ENCODE measurements around the gene ASCL1.

Gene ASCL1

DNA sequence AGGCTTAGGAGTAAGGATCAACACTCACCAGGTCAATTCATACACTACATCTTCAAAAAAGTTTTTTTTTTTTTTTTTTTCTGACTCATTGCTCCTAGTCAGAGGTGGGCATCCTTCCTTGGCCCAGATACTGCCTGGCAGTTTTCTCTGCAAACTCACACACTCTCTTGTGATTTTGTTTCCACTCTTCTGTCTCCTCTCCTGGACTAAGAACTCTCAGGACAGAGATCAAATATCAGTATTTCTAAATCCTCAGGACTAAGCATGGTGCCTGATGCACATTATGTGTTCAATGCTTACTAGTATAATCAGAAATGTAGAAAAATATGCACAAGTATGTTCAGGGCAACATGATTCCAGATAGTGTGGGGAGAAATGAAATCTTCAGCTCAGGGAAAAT, 30.3 kb upstream of the ASCL1 start:
- H3K4me3 ChIP-seq (replicated peaks; ENCODE audit: low read depth, low read length), result no peak overlapping the region
- TF ChIP-seq CTCF (IDR thresholded peaks at IDR 0.05; ENCODE audit: low read depth, low read length, missing control alignments), result no peak
- no peak for DNase-seq (ENCODE audit: extremely low read depth, low read depth)

DNA sequence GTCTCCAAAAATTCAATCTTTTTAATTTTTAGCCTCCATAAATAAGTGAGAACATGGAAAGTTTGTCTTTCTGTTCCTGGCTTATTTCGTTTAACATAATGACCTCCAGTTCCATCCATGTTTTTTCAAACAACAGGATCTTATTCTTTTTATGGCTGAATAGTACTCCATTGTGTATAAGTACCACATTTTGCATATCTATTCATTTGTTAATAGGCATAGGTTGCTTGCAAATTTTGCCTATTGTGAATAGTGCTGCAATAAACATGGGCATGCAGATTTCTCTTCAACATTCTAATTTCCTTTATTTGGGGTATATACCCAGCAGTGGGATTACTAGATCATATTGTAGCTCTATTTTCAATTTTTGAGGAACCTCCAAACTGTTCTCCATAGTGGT, 24.3 kb upstream of the ASCL1 start:
- H3K4me3 ChIP-seq (replicated peaks; ENCODE audit: low read depth, low read length), result no peak overlapping the region
- DNase-seq (ENCODE audit: extremely low read depth, low read depth), result no peak
- no peak for TF ChIP-seq CTCF (IDR thresholded peaks at IDR 0.05; ENCODE audit: low read depth, low read length, missing control alignments)

- no peak for TF ChIP-seq CTCF (IDR thresholded peaks at IDR 0.05; ENCODE audit: low read depth, low read length, missing control alignments)
- DNase-seq (ENCODE audit: extremely low read depth, low read depth), result no peak
- no peak overlapping the region for H3K4me3 ChIP-seq (replicated peaks; ENCODE audit: low read depth, low read length)
Observed at GRCh38 chr12:102939059-102939458, 18.4 kb upstream of the ASCL1 start.

GRCh38 chr12:102939670-102940222, 17.7 kb upstream of the ASCL1 start:
- TF ChIP-seq CTCF (IDR thresholded peaks at IDR 0.05; ENCODE audit: low read depth, low read length, missing control alignments), result no peak
- DNase-seq (ENCODE audit: extremely low read depth, low read depth), result no peak
- H3K4me3 ChIP-seq (replicated peaks; ENCODE audit: low read depth, low read length), result no peak overlapping the region

- no peak for DNase-seq (ENCODE audit: extremely low read depth, low read depth)
- H3K4me3 ChIP-seq (replicated peaks; ENCODE audit: low read depth, low read length), result no peak overlapping the region
- no peak for TF ChIP-seq CTCF (IDR thresholded peaks at IDR 0.05; ENCODE audit: low read depth, low read length, missing control alignments)
Observed at GRCh38 chr12:102946042-102946441, 11.4 kb upstream of the ASCL1 start.

- no peak for DNase-seq (ENCODE audit: extremely low read depth, low read depth)
- H3K4me3 ChIP-seq (replicated peaks; ENCODE audit: low read depth, low read length), result no peak overlapping the region
- TF ChIP-seq CTCF (IDR thresholded peaks at IDR 0.05; ENCODE audit: low read depth, low read length, missing control alignments), result peak; percentile 88
Observed at GRCh38 chr12:102948941-102949352, 8.5 kb upstream of the ASCL1 start.
